Coronary artery (tissue), 2 donors: Measurements from ENCODE around the gene GEN1.

Experiments
- DNase-seq: peaks from one replicate; pipeline ENCODE4 v3.0.0-alpha.2; 2017; ENCODE audit warnings: low spot score
- H3K27ac ChIP-seq, 2 donors: fragments of 200-600 bp; sonication (generic); one replicate each; pipeline ENCODE4 v1.5.1; 2016 to 2019
- H3K4me3 ChIP-seq: fragments of 200-600 bp; sonication (generic); 2 replicates; pipeline ENCODE4 v1.5.1; 2016; ENCODE audit warnings: mild to moderate bottlenecking, moderate library complexity
- TF ChIP-seq, protein P1 (sequence below): fragments of 200-600 bp; sonication (generic); IDR thresholded peaks from one replicate; pipeline ENCODE4 v1.5.1; 2019; ENCODE audit warnings: antibody characterized with exemption

The GEN1 gene

DNA sequence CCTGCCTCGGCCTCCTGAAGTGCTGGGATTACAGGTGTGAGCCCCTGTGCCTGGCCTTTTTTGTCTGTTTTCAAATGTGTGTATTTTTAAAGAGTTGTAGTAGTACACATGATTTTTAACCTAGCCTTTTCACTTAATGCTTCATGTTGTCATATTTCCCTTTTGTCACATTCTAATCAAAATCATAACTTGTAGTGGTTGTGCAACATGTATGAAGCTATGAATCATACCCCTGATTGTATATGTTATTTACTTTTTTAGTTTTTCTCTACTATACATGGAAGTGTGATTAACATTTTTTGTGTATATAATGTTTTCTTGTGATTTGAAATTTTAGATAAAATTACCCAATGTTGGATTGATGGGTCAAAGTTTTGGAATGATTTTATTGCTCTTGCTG, 8.5 kb downstream of the GEN1 start:
- no peak for DNase-seq
- TF ChIP-seq, protein P1, sequence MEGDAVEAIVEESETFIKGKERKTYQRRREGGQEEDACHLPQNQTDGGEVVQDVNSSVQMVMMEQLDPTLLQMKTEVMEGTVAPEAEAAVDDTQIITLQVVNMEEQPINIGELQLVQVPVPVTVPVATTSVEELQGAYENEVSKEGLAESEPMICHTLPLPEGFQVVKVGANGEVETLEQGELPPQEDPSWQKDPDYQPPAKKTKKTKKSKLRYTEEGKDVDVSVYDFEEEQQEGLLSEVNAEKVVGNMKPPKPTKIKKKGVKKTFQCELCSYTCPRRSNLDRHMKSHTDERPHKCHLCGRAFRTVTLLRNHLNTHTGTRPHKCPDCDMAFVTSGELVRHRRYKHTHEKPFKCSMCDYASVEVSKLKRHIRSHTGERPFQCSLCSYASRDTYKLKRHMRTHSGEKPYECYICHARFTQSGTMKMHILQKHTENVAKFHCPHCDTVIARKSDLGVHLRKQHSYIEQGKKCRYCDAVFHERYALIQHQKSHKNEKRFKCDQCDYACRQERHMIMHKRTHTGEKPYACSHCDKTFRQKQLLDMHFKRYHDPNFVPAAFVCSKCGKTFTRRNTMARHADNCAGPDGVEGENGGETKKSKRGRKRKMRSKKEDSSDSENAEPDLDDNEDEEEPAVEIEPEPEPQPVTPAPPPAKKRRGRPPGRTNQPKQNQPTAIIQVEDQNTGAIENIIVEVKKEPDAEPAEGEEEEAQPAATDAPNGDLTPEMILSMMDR, result no peak
- H3K4me3 ChIP-seq, result no peak overlapping the region
- no peak overlapping the region for H3K27ac ChIP-seq

DNA sequence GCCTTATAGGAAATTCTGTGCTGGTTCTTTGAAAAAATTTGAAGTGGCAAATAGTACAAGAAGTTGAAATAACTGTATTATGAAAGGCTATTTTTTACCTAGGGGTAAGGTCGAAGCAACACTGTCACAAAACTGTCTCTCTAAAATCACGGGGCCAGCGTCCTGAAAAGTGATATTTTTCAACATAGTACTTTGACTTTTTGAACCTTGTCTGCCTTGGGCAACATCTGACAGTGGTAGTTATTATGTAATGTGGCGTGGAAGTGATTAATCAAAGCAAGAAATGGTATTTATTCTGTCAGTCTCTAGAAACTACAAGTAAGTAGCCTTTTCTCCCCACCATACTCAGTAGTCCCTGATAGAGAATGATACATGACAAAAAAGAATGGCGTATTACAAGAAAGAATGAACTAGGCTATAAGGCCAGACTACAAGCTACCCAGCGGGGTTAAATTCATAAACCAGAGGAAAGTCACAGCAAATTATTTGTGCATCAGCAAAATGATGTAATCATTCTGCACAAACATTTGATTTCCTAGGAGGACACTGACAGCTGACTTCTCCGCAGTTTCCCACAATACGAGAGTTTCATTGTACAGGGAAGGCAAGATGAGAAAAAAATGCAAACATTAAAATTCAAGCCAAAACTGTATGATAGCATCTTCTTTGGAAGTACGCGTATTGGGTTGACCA, 9.8 kb downstream of the GEN1 start:
- Histone ChIP-seq H3K27ac (no peak overlapping the region), H3K4me3 (no peak overlapping the region)
- DNase-seq, result no peak
- TF ChIP-seq, protein P1, result no peak

DNA sequence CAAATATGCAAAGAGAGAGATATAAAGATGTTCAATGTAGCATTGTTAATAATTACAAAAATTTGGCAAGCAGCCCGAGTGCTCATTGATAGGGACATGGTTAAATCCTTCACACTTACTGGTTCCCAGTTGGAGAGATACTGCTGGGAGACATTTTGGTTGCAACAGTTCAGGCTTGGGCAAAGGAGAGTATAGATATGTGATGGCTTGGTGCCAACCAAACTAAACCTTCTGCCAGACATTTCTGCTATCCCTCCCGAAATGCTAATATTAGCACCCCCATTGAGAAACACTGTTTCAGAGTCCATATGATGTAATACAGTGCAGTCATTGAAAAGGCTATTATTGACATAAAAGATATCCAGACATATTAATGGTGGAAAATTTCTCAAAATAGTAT, 11.5 kb downstream of the GEN1 start:
- no peak for DNase-seq
- TF ChIP-seq, protein P1, result no peak
- no peak overlapping the region for H3K27ac ChIP-seq
- no peak overlapping the region for H3K4me3 ChIP-seq

DNA sequence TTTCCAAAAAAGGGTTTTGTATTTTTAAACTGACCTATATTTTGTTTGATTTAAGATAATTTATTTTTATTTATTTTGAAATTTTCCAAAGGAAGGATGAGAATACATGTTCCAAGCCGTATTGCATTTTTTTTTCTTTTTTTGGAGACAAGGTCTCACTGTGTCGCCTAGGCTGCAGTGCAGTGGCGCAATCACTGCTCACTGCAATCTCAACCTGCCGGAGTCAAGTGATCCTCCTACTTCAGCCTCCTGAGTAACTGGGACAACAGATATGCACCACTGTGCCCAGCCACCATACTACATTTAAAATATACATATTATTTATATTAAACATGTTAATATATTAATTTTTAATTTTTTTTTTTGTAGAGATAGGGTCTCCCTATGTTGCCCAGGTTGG, 15.0 kb downstream of the GEN1 start:
- Histone ChIP-seq H3K27ac (no peak overlapping the region), H3K4me3 (no peak overlapping the region)
- TF ChIP-seq, protein P1, result no peak
- no peak for DNase-seq

DNA sequence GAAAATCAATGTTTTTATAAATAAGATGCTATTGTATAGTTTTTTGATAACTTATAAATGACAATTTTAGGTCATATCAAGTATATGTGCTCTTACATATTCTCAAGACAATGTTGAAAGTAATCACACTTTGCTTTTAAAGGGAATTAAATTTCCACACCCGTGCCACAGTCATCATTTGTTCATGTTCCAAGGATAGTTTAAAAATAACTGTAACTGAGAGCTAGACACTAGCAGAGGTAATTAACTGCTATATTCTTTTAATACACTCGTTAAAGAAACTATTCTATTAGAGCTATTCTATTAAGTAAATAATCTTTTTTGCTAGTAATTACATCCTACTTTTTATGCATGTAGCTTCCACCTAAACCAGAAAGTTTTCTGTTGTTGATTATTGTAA, 18.0 kb downstream of the GEN1 start:
- TF ChIP-seq, protein P1, result no peak
- Histone ChIP-seq H3K27ac (no peak overlapping the region), H3K4me3 (no peak overlapping the region)
- no peak for DNase-seq

DNA sequence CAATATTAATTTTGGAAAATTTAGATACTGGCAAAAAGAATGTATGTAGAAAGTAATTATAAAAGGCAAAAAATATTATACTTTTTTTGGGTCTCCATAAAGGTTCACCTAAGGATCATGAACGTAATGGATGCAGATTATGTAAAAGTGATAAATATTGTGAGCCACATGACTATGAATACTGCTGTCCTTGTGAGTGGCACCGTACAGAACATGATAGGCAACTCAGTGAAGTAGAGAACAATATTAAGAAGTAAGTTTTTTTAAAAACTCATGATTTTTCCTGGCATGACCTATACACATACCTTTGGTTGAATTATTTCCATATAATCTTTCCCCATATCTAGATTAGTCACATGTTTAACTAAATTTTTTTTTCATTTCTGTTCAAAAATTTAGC, 18.6 kb downstream of the GEN1 start:
- DNase-seq, result no peak
- Histone ChIP-seq H3K4me3 (no peak overlapping the region), H3K27ac (no peak overlapping the region)
- TF ChIP-seq, protein P1, result no peak

DNA sequence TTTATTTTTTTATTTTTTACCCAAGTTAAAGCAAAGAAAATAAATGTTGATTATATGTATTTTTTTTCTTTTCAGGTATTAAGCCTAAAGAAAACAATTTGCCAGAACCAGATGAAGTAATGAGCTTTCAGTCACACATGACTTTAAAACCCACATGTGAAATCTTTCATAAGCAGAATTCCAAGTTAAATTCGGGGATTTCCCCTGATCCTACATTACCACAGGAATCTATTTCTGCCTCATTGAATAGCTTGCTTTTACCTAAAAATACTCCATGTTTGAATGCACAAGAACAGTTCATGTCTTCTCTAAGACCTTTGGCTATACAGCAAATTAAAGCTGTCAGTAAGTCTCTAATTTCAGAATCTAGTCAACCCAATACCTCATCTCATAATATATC, 26.6 kb downstream of the GEN1 start:
- no peak overlapping the region for H3K27ac ChIP-seq
- TF ChIP-seq, protein P1, result no peak
- no peak overlapping the region for H3K4me3 ChIP-seq
- DNase-seq, result no peak
